Naive thymus-derived CD8-positive, alpha-beta T cell (primary cell): ENCODE results near the gene IL20RB. TPM values are rescaled to one million over a fixed set of nuclear protein-coding genes. Genes with fewer than 3 reads are reported as not detected.
"Not testable (repeated sequence)": the region's sequence is repeated elsewhere in the genome, so short reads cannot be mapped to it uniquely, and the experiment has no call there.

Source experiments
- ATAC-seq, 2 donors: fragments of 150-1000 bp; cut with Tn5 transposase in 1 of 2; sonication (Bioruptor Pico), chemical (Tn5 transposase) in 1 of 2; 1 replicate in 1 of 2; 2 replicates in 1 of 2; pipeline ENCODE4 v1.10.0; 2021; ENCODE audit warnings: mild to moderate bottlenecking in 2 of 2, moderate library complexity in 2 of 2
- POLR2A ChIA-PET: fragments of 350-600 bp; sonication (Branson Sonifier 250); formaldehyde crosslinking; loops from one replicate; lab custom pipeline; 2021; ENCODE audit warnings: antibody characterized with exemption; lab: Charles Lee
- DNase-seq, 10 donors: peaks; one replicate each; pipeline versions ENCODE4 v3.0.0 to v3.0.0-alpha.2; 2020 to 2022
- H3K27ac Mint-ChIP-seq, 10 donors: one replicate each; pipeline ENCODE4 v1.8.0; 2020 to 2022; ENCODE audit warnings: mild to moderate bottlenecking in 10 of 10, mixed read lengths in 10 of 10, moderate library complexity in 4 of 10, inconsistent platforms in 1 of 10
- H3K27me3 Mint-ChIP-seq, 5 donors: one replicate each; pipeline ENCODE4 v1.8.0; 2021 to 2022; ENCODE audit warnings: mixed read lengths in 5 of 5
- H3K36me3 Mint-ChIP-seq, 3 donors: one replicate each; pipeline ENCODE4 v1.8.0; 2020 to 2022; ENCODE audit warnings: mixed read lengths in 3 of 3, mild to moderate bottlenecking in 2 of 3, inconsistent platforms in 1 of 3
- H3K4me1 Mint-ChIP-seq, 4 donors: one replicate each; pipeline ENCODE4 v1.8.0; 2021 to 2022; ENCODE audit warnings: mixed read lengths in 4 of 4
- H3K4me3 Mint-ChIP-seq, 10 donors: one replicate each; pipeline ENCODE4 v1.8.0; 2020 to 2022; ENCODE audit warnings: mild to moderate bottlenecking in 10 of 10, mixed read lengths in 10 of 10, moderate library complexity in 6 of 10, inconsistent platforms in 1 of 10
- H3K9me3 Mint-ChIP-seq, 9 donors: one replicate each; pipeline ENCODE4 v1.8.0; 2020 to 2022; ENCODE audit warnings: mixed read lengths in 9 of 9, mild to moderate bottlenecking in 3 of 9, inconsistent platforms in 1 of 9, moderate library complexity in 1 of 9
- polyA plus RNA-seq, 3 donors: library from polyadenylated mRNA; unstranded; fragments of 300-500 nt; fragmentation: Illumina TruSeq; gene quantifications; one replicate each; pipeline ENCODE4 v1.2.3, GENCODE V29; 2021
- total RNA-seq, 8 experiments: library from RNA in 2 of 8; stranded (reverse) in 2 of 8; gene quantifications; one replicate each; pipeline ENCODE4 v1.2.3 and lab custom pipeline; 2021 to 2026

Gene IL20RB
- total and polyA plus RNA-seq, 5 experiments from 2014 or later: 0.68 to 3.9 (median 3.6) TPM; not detected in 2

DNA sequence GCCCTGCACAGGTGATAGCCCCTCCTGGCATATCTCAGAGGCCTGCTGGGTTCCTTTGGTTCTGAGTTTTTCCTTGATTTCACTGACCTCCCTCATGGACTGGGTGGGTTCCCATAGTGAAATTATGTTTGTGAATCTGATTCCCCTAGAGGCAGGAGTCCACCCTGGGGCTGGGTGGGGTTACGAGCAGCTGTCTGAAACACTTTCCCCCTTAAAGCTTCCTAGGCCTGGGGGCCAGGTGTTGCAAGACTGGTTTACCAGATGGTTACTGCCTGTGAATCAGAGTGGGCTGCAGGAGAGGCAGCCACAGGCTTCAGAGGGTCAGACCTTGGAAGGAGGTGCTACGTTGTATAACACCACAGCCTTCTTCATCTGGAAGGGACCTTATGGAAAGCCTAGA, 34.3 kb downstream of the IL20RB start:
- Mint-ChIP-seq H3K27me3 (no peaks in the 10 kb centered on the region), H3K27ac (no peak overlapping the region), H3K9me3 (no peaks in the 10 kb centered on the region), H3K4me1 (peaks cover 2 to 10% (median 7%) of the 10 kb centered on the region in 4 donors), H3K36me3 (no peaks in the 10 kb centered on the region), H3K4me3 (no peak overlapping the region)
- no peak for ATAC-seq
- POLR2A ChIA-PET: no interaction called here
- no peak for DNase-seq

DNA sequence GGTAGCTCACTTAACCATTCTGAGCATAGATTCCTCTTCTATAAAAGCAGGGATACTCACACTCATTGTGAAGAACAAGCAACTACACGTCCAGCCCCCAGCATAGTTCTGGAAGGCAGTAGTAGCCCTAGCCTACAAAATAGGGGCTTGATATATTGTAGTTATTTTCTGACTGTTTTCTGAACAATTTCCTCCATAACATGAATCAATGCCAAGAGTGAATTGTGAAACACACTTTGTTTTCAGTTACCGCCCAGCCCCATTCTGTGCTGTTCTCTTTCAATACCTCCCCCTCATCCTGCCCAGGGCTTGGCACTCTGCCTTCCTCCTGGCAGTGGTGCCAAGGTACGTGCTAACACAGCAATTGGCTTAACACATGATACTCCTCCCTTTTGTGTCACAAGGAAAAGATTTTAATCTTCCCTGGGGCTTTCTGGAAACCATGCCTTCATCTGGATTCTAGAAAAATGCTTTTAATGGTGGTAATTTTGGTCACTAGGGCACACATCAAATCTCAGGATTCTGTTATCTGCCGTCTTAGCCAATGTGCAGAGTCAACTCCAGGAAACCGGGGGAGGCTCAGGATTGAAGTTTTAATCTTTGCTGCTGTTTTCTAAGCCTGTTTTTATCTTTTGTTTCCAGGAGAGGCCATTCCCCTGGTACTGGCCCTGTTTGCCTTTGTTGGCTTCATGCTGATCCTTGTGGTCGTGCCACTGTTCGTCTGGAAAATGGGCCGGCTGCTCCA, 37.2 kb downstream of the IL20RB start:
- POLR2A ChIA-PET: no interaction called here
- H3K36me3 Mint-ChIP-seq: no peaks in the 10 kb centered on the region
- no peaks in the 10 kb centered on the region for H3K9me3 Mint-ChIP-seq
- peak overlapping the region in 2 of 10 donors; percentile 28 to 43 for H3K27ac Mint-ChIP-seq
- H3K4me3 Mint-ChIP-seq: no peak overlapping the region
- H3K27me3 Mint-ChIP-seq: no peaks in the 10 kb centered on the region
- H3K4me1 Mint-ChIP-seq: peaks cover 2 to 10% (median 7%) of the 10 kb centered on the region in 4 donors
- ATAC-seq: no peak
- DNase-seq: no peak

DNA sequence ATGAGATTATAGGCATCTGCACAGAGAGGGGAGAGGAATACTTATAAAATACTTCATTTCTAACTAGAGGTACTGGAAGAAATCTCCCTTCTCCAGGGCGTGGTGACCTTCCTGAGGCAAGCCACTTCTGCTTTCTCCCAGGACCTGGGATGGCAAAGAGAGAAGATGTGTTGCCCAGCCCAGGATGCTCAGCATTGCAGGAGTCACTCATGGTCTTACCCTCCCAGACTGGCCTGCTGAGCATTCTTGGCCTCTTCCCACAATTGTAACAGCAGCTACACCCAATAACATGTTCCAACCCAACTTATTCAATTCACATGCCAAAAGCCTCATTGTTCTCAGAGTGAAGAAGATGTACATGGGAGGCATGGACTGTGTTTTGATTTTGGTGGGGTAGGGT, 37.9 kb downstream of the IL20RB start:
- no peaks in the 10 kb centered on the region for H3K27me3 Mint-ChIP-seq
- H3K27ac Mint-ChIP-seq: peak overlapping the region in 1 of 10 donors; percentile 39
- POLR2A ChIA-PET: no interaction called here
- peaks cover 2 to 10% (median 7%) of the 10 kb centered on the region in 4 donors for H3K4me1 Mint-ChIP-seq
- DNase-seq: no peak
- no peaks in the 10 kb centered on the region for H3K9me3 Mint-ChIP-seq
- ATAC-seq: no peak
- no peaks in the 10 kb centered on the region for H3K36me3 Mint-ChIP-seq
- H3K4me3 Mint-ChIP-seq: no peak overlapping the region

DNA sequence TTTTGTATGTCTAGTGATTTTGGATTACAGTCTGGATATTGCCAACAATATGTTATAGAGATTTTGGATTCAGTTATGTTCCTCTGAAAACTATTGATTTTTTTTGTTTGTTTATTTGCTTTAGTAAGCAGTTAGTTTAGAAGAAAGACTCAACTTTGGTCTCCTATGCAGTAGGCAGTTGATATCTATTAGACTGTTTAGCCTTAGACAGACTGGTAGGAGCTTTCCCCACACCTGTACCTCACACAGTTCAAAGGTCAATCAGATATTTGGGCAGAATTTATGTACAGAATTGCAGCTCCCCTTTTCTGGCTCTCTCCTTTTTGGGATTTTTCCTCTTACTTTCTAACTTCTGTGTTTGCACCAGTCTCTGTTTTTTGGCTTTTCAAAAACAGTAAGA, 42.3 kb downstream of the IL20RB start:
- Mint-ChIP-seq H3K4me1 (peaks cover under 1 to 11% (median 2%) of the 10 kb centered on the region in 4 donors), H3K4me3 (no peak overlapping the region), H3K27ac (no peak overlapping the region), H3K36me3 (no peaks in the 10 kb centered on the region), H3K9me3 (no peaks in the 10 kb centered on the region), H3K27me3 (no peaks in the 10 kb centered on the region)
- DNase-seq (no peak), ATAC-seq (no peak)
- POLR2A ChIA-PET: no interaction called here

DNA sequence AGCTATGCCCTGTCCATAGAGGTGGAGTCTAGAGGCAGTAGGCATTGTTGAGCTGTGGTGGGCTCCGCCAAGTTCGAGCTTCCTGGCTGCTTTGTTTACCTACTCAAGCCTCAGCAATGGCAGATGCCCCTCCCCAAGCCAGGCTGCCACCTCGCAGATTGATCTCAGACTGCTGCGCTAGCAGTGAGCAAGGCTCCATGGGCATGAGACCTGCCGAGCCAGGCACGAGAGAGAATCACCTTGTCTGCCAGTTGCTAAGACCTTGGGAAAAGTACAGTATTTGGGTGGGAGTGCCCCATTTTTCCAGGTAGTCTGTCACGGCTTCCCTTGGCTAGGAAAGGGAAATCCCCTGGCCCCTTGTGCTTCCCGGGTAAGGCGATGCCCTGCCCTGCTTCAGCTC, 49.6 kb downstream of the IL20RB start:
- H3K4me3 Mint-ChIP-seq, H3K9me3 Mint-ChIP-seq, H3K4me1 Mint-ChIP-seq, DNase-seq, POLR2A ChIA-PET, H3K36me3 Mint-ChIP-seq, H3K27me3 Mint-ChIP-seq, ATAC-seq, H3K27ac Mint-ChIP-seq: not testable (repeated sequence)

DNA sequence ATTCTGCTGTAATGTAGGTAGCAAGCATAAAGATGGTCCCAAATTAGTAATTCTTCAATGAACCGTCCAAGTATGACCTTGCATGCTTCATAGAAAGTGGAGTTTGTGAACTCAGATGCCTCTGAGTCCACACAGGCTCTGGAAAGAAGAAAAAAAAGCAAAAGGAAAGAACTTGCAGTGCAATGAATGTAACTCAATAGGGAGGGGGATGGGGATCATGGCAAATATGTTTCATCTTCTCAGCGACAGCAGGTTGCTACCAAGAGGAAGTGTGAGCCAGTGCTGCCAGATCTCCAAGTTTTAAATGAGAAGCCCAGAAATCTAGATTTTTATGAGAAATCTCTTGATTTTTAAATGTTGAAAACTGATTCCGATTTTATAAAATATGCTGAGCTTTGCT, 50.3 kb downstream of the IL20RB start:
- no peaks in the 10 kb centered on the region for H3K9me3 Mint-ChIP-seq
- DNase-seq: no peak
- H3K4me3 Mint-ChIP-seq: no peak overlapping the region
- H3K36me3 Mint-ChIP-seq: no peaks in the 10 kb centered on the region
- no peaks in the 10 kb centered on the region for H3K27me3 Mint-ChIP-seq
- no peak overlapping the region for H3K27ac Mint-ChIP-seq
- H3K4me1 Mint-ChIP-seq: peaks cover 0 to 3% (median 0%) of the 10 kb centered on the region in 4 donors
- ATAC-seq: no peak
- POLR2A ChIA-PET: no interaction called here

DNA sequence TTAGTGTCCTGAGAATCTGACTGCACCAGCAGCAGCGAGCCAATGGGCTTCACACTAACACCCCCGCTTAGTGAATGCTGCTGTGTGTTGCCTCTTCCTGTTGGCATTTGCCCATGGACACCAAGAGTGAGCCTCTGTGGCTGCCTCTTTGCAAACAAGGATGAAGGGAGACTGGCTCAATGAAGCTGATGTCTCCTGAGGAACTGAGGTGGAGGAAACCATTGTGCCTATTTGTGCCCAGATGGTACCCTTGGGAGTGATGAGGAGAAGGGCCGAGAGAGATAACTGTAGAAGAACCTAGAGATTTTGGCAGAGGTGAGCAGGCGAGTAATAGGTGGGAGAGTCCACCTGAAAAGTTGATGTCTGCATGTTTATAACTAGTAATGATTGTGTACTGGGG, 51.2 kb downstream of the IL20RB start:
- H3K4me1 Mint-ChIP-seq: peaks cover 3 to 5% (median 5%) of the 10 kb centered on the region in 4 donors
- ATAC-seq: no peak
- DNase-seq: no peak
- no peak overlapping the region for H3K4me3 Mint-ChIP-seq
- H3K9me3 Mint-ChIP-seq: no peaks in the 10 kb centered on the region
- peaks cover 0 to 3% (median 0%) of the 10 kb centered on the region in 5 donors for H3K27me3 Mint-ChIP-seq
- no peaks in the 10 kb centered on the region for H3K36me3 Mint-ChIP-seq
- POLR2A ChIA-PET: no interaction called here
- no peak overlapping the region for H3K27ac Mint-ChIP-seq

DNA sequence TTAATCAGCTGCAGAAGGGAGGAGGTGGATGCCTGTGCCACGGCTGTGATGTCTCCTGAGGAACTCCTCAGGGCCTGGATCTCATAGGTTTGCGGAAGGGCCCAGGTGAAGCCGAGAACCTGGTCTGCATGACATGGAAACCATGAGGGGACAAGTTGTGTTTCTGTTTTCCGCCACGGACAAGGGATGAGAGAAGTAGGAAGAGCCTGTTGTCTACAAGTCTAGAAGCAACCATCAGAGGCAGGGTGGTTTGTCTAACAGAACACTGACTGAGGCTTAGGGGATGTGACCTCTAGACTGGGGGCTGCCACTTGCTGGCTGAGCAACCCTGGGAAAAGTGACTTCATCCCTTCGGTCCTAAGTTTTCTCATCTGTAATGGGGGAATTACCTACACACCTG, 52.4 kb downstream of the IL20RB start:
- DNase-seq (no peak), ATAC-seq (no peak)
- H3K4me1 Mint-ChIP-seq: peaks cover 6 to 11% (median 9%) of the 10 kb centered on the region in 4 donors
- H3K36me3 Mint-ChIP-seq: no peaks in the 10 kb centered on the region
- no peaks in the 10 kb centered on the region for H3K9me3 Mint-ChIP-seq
- H3K27ac Mint-ChIP-seq: peak overlapping the region in 2 of 10 donors; percentile 41 to 73
- POLR2A ChIA-PET: no interaction called here
- H3K4me3 Mint-ChIP-seq: no peak overlapping the region
- H3K27me3 Mint-ChIP-seq: peaks cover 0 to 3% (median 1%) of the 10 kb centered on the region in 5 donors

DNA sequence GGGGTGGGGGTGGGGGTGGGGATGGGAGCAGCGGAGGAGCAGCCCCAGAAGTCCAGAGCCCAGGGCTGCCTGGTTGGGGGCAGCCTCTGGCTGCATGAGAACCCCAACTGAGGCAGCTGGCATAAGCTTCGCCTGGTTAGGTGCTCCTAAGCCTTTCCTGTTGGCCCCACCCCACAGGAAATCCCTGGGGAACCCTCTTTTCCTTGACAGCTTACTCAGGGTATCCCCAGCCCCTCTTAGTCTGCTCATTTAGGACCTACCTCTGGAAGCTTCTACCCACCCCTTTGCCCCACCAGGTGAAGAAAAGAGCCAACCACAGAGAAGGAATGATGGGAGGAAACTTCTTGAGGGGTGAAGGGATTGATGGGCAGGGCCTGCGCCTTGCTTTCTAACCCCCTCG, 53.4 kb downstream of the IL20RB start:
- Mint-ChIP-seq H3K4me1 (peaks cover 6 to 11% (median 9%) of the 10 kb centered on the region in 4 donors), H3K36me3 (no peaks in the 10 kb centered on the region), H3K9me3 (no peaks in the 10 kb centered on the region), H3K4me3 (no peak overlapping the region), H3K27me3 (peaks cover 0 to 3% (median 1%) of the 10 kb centered on the region in 5 donors), H3K27ac (no peak overlapping the region)
- POLR2A ChIA-PET: no interaction called here
- ATAC-seq (no peak), DNase-seq (no peak)

DNA sequence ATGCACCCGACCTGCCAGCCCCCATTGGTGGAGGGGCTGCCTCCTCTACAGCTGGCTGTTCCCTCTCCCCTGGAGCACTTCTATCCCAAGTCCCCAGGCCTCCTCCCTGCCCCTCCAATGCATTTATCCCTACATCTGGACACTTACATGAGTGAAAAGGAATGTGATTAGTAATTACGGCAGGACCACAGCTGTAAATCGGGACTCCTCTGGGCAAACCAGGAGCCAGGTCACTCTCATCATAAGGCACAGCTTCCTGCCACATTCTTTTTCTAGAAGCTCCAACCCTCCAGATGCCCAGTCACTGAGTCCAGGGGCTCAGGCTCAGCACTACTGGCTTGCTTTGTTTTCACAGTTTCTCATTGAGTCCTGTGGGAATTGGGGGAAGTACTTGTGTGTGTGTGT, 54.3 kb downstream of the IL20RB start:
- Mint-ChIP-seq H3K36me3 (no peaks in the 10 kb centered on the region), H3K9me3 (no peaks in the 10 kb centered on the region), H3K4me3 (no peak overlapping the region), H3K27me3 (peaks cover 0 to 3% (median 1%) of the 10 kb centered on the region in 5 donors), H3K27ac (no peak overlapping the region), H3K4me1 (peaks cover 6 to 11% (median 9%) of the 10 kb centered on the region in 4 donors)
- ATAC-seq (no peak), DNase-seq (no peak)
- POLR2A ChIA-PET: no interaction called here

DNA sequence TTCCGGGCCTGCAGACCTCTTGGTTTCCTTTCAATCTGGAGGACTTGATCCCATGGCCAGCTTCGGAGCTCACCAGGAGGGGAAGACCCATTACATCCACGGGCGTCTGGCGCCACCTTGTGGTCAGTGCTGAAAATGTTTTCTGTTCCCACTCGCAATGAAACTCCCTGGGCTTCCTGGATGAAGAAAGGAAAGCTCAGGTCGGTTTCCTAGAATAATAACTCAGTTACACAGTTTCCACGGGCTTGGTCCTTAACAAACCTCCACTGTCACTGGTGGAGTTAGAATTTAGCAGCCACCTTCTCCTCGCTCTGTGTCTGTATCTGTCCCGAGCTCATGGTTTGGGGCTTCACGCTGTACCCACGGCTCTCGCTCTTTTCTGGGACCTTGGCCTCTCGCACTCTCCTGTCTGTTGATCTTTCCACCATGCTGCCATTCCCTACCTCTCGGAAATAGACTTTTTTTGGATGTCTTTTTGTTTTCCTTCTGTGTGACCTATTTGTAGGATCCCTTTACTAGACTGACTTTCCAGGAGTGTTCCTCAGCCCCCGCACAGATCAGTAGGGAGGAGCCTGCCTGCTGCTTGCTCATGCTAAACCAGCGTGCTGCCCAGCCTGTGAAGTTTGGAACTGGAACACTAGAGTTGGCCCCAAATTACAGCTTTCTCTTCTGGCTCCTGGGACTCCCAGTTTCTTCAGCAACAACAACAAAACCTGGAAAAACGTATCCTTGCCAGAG, 56.3 kb downstream of the IL20RB start:
- H3K27ac Mint-ChIP-seq: peak overlapping the region in 4 of 10 donors; percentile 15 to 58 (median 46)
- H3K36me3 Mint-ChIP-seq: no peaks in the 10 kb centered on the region
- H3K4me1 Mint-ChIP-seq: peaks cover 6 to 11% (median 9%) of the 10 kb centered on the region in 4 donors
- no peaks in the 10 kb centered on the region for H3K9me3 Mint-ChIP-seq
- POLR2A ChIA-PET: interaction anchor here (1.3 to 2.9 kb wide), 2 partner anchors 152 to 262 kb away, joined by 17 to 19 read pairs; partner anchors contain the start of genes NCK1 and STAG1
- H3K4me3 Mint-ChIP-seq: peak overlapping the region; percentile 66 to 87 (median 82)
- DNase-seq: peak; percentile 66 to 89 (median 80)
- H3K27me3 Mint-ChIP-seq: peaks cover 0 to 3% (median 1%) of the 10 kb centered on the region in 5 donors
- ATAC-seq: peak; percentile 77 to 96

DNA sequence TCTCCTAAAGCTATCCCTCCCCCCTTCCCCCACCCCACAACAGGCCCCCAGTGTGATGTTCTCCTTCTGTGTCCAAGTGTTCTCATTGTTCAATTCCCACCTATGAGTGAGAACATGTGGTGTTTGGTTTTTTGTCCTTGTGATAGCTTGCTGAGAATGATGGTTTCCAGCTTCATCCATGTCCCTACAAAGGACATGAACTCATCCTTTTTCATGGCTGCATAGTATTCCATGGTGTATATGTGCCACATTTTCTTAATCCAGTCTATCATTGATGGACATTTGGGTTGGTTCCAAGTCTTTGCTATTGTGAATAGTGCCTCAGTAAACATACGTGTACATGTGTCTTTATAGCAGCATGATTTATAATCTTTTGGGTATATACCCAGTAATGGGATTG, 59.5 kb downstream of the IL20RB start:
- not testable (repeated sequence) for ATAC-seq, DNase-seq, H3K9me3 Mint-ChIP-seq, H3K36me3 Mint-ChIP-seq, H3K27me3 Mint-ChIP-seq, H3K27ac Mint-ChIP-seq, H3K4me3 Mint-ChIP-seq
- peaks cover 6 to 11% (median 9%) of the 10 kb centered on the region in 4 donors for H3K4me1 Mint-ChIP-seq
- POLR2A ChIA-PET: interaction anchor here (0.7 kb wide), 1 partner anchor 238 kb away, joined by 3 read pairs; no protein-coding TSS in a partner anchor

DNA sequence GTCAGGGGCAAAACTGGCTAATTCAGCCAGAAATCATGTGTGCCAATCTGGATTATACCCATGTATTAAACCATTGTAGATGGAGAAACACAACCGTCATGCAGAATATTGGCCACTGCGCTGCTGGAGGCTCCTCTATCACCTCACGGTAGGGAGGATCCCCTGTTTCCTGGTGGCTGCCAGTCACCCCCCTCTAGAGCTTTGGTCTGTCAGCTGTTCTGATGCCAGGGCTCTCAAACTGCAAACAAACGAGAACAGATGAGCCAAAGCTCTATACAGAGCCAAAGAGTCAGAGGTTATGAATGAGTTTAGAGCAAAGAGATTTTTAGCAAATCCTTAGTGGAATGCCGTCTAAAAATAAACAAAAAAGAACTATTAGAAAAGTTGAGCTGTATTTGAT, 62.5 kb downstream of the IL20RB start:
- H3K4me1 Mint-ChIP-seq: peaks cover 0 to 3% (median 0%) of the 10 kb centered on the region in 4 donors
- H3K27me3 Mint-ChIP-seq: peaks cover 2 to 20% (median 5%) of the 10 kb centered on the region in 5 donors
- H3K4me3 Mint-ChIP-seq: no peak overlapping the region
- DNase-seq (no peak), ATAC-seq (no peak)
- H3K36me3 Mint-ChIP-seq: no peaks in the 10 kb centered on the region
- POLR2A ChIA-PET: no interaction called here
- no peaks in the 10 kb centered on the region for H3K9me3 Mint-ChIP-seq
- no peak overlapping the region for H3K27ac Mint-ChIP-seq
